Esophagus muscularis mucosa (tissue), 4 donors: ENCODE data around the gene C19orf33.

Experiments
- CTCF ChIP-seq, 3 experiments: fragments of 200-600 bp in 2 of 3; fragments of 450-650 bp in 1 of 3; sonication (generic) in 2 of 3; IDR thresholded peaks; one replicate each; pipeline ENCODE4 v1.5.1; 2017 to 2019; ENCODE audit warnings: antibody characterized with exemption in 3 of 3, mild to moderate bottlenecking in 2 of 3, moderate library complexity in 1 of 3
- EP300 ChIP-seq: sonication (generic); formaldehyde crosslinking; IDR thresholded peaks from one replicate; pipeline ENCODE4 v1.6.1; 2017; ENCODE audit warnings: antibody characterized with exemption
- POLR2A ChIP-seq: fragments of 450-650 bp; IDR thresholded peaks from one replicate; pipeline ENCODE4 v1.6.1; 2017; ENCODE audit warnings: antibody characterized with exemption, moderate library complexity, mild to moderate bottlenecking, low read depth
- POLR2AphosphoS5 ChIP-seq, 2 donors: sonication (generic); formaldehyde crosslinking; IDR thresholded peaks; one replicate each; pipeline ENCODE4 v1.6.1; 2017; ENCODE audit warnings: antibody characterized with exemption in 2 of 2

GRCh38 chr19:38276942-38277517 is 27.0 kb upstream of the C19orf33 start:
- TF ChIP-seq CTCF (IDR thresholded peaks at IDR 0.05) (no peak), EP300 (no peak), POLR2A (no peak), POLR2AphosphoS5 (IDR thresholded peaks at IDR 0.05) (no peak)
